Gastroesophageal sphincter (tissue), 3 donors: Measurements from ENCODE around the gene ROBO1.

Experiments used
- POLR2A ChIP-seq, 2 donors: fragments of 450-650 bp; IDR thresholded peaks; one replicate each; pipeline ENCODE4 v1.6.1; 2017; ENCODE audit warnings: antibody characterized with exemption in 2 of 2, mild to moderate bottlenecking in 2 of 2, moderate library complexity in 1 of 2
- TF ChIP-seq, protein P1 (sequence below), 4 experiments: fragments of 200-600 bp in 2 of 4; fragments of 450-650 bp in 2 of 4; sonication (generic) in 1 of 4; IDR thresholded peaks; one replicate each; pipeline ENCODE4 v1.5.1; 2017 to 2019; ENCODE audit warnings: antibody characterized with exemption in 4 of 4, mild to moderate bottlenecking in 2 of 4, moderate library complexity in 2 of 4

DNA sequence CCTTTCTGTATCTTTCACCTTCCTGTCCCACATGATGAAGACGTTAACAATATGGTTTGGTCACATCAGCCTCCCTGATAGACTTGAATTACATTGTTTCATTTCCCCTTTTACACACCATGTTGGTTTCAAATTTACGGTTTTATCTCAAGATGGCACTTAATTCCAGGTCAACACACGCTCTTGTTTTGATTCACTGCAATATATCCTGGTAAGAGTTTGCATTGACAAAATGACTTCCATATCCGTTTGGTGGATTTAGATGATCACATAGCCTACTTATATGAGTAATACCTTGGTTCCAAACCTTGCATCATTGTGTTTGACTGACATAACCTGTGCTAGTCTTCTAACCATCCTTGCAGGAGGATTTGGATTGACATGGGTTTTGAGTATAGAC, 499.4 kb downstream of the ROBO1 start:
- TF ChIP-seq, protein P1, sequence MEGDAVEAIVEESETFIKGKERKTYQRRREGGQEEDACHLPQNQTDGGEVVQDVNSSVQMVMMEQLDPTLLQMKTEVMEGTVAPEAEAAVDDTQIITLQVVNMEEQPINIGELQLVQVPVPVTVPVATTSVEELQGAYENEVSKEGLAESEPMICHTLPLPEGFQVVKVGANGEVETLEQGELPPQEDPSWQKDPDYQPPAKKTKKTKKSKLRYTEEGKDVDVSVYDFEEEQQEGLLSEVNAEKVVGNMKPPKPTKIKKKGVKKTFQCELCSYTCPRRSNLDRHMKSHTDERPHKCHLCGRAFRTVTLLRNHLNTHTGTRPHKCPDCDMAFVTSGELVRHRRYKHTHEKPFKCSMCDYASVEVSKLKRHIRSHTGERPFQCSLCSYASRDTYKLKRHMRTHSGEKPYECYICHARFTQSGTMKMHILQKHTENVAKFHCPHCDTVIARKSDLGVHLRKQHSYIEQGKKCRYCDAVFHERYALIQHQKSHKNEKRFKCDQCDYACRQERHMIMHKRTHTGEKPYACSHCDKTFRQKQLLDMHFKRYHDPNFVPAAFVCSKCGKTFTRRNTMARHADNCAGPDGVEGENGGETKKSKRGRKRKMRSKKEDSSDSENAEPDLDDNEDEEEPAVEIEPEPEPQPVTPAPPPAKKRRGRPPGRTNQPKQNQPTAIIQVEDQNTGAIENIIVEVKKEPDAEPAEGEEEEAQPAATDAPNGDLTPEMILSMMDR (IDR thresholded peaks at IDR 0.05), result no peak
- no peak for TF ChIP-seq POLR2A (IDR thresholded peaks at IDR 0.05)
